HEK293 (cell line): ENCODE results near the gene NABP2.

Experiments
- CTCF ChIA-PET: fragments of 350-600 bp; formaldehyde crosslinking; extraction: SDS; loops from one replicate; lab custom pipeline; 2021; ENCODE audit warnings: antibody characterized with exemption; lab: Yijun Ruan, JAX
- POLR2A ChIA-PET: fragments of 300-600 bp; formaldehyde crosslinking; extraction: SDS; loops from one replicate; lab custom pipeline; 2020; ENCODE audit warnings: antibody characterized with exemption, inconsistent platforms; lab: Yijun Ruan, JAX
- H3K27ac ChIP-seq: fragments of 200-500 bp; sonication (Bioruptor generic); 2 replicates; pipeline ENCODE4 v1.5.1; 2014; ENCODE audit warnings: low read depth, low read length, control low read depth, inconsistent platforms; ENCODE audit errors: extremely low read depth
- H3K36me3 ChIP-seq, 2 experiments: fragments of 200-500 bp in 1 of 2; sonication (Bioruptor generic) in 1 of 2; 1 replicate in 1 of 2; 2 replicates in 1 of 2; pipeline ENCODE4 v1.5.1; 2014 to 2017; ENCODE audit warnings: inconsistent platforms in 2 of 2, low read length in 2 of 2; ENCODE audit not compliant: control insufficient read depth in 2 of 2, insufficient read depth in 1 of 2
- H3K4me1 ChIP-seq: fragments of 200-500 bp; sonication (Bioruptor generic); 2 replicates; pipeline ENCODE4 v1.5.1; 2014; ENCODE audit warnings: mild to moderate bottlenecking, low read length, inconsistent platforms; ENCODE audit not compliant: control insufficient read depth, insufficient read depth
- H3K4me3 ChIP-seq: 2 replicates; pipeline ENCODE4 v1.5.1; 2011; ENCODE audit warnings: low read depth, mild to moderate bottlenecking, control low read depth, low read length, moderate library complexity
- H3K9me3 ChIP-seq: fragments of 200-500 bp; sonication (Bioruptor generic); 2 replicates; pipeline ENCODE4 v1.5.1; 2014; ENCODE audit warnings: low read depth, low read length, inconsistent platforms; ENCODE audit not compliant: control insufficient read depth, insufficient read depth
- PRDM6 ChIP-seq: fragments of 450-650 bp; formaldehyde crosslinking; IDR thresholded peaks from 2 replicates; pipeline ENCODE4 v1.5.1; 2017; ENCODE audit warnings: missing biosample characterization, missing genetic modification characterization
- RBAK ChIP-seq: fragments of 450-650 bp; formaldehyde crosslinking; IDR thresholded peaks from 2 replicates; pipeline ENCODE4 v1.5.1; 2016; ENCODE audit warnings: missing biosample characterization, missing genetic modification characterization
- SCRT2 ChIP-seq: fragments of 450-650 bp; formaldehyde crosslinking; IDR thresholded peaks from 2 replicates; pipeline ENCODE4 v1.5.1; 2016; ENCODE audit warnings: missing biosample characterization, missing genetic modification characterization
- ZBTB21 ChIP-seq: fragments of 450-650 bp; formaldehyde crosslinking; IDR thresholded peaks from 2 replicates; pipeline ENCODE4 v1.5.1; 2017; ENCODE audit warnings: missing biosample characterization, missing genetic modification characterization
- ZBTB48 ChIP-seq: fragments of 450-650 bp; formaldehyde crosslinking; IDR thresholded peaks from 2 replicates; pipeline ENCODE4 v1.5.1; 2016; ENCODE audit warnings: missing biosample characterization, missing genetic modification characterization
- ZNF155 ChIP-seq: fragments of 450-650 bp; formaldehyde crosslinking; IDR thresholded peaks from 2 replicates; pipeline ENCODE4 v1.5.1; 2016; ENCODE audit warnings: missing biosample characterization, missing genetic modification characterization
- ZNF266 ChIP-seq: fragments of 450-650 bp; formaldehyde crosslinking; IDR thresholded peaks from 2 replicates; pipeline ENCODE4 v1.5.1; 2016; ENCODE audit warnings: missing biosample characterization, missing genetic modification characterization, low read depth
- ZNF335 ChIP-seq: fragments of 450-650 bp; formaldehyde crosslinking; conservative IDR thresholded peaks from 2 replicates; pipeline ENCODE4 v1.5.1; 2016; ENCODE audit warnings: missing biosample characterization, missing genetic modification characterization
- ZNF549 ChIP-seq: fragments of 450-650 bp; IDR thresholded peaks from 2 replicates; pipeline ENCODE4 v1.5.1; 2018; ENCODE audit warnings: missing biosample characterization, missing genetic modification characterization, mild to moderate bottlenecking, inconsistent platforms, moderate library complexity
- ZNF639 ChIP-seq: fragments of 450-650 bp; formaldehyde crosslinking; IDR thresholded peaks from 2 replicates; pipeline ENCODE4 v1.5.1; 2016; ENCODE audit warnings: missing biosample characterization, missing genetic modification characterization
- ZNF660 ChIP-seq: fragments of 450-650 bp; IDR thresholded peaks from 2 replicates; pipeline ENCODE4 v1.5.1; 2018; ENCODE audit warnings: missing biosample characterization, mild to moderate bottlenecking, missing genetic modification characterization
- ZNF677 ChIP-seq: fragments of 450-650 bp; IDR thresholded peaks from 2 replicates; pipeline ENCODE4 v1.5.0; 2018; ENCODE audit warnings: missing biosample characterization, mild to moderate bottlenecking, missing genetic modification characterization, moderate library complexity
- ZSCAN5A ChIP-seq: fragments of 450-650 bp; formaldehyde crosslinking; IDR thresholded peaks from 2 replicates; pipeline ENCODE4 v1.5.1; 2016; ENCODE audit warnings: missing biosample characterization, missing genetic modification characterization
- TF ChIP-seq, protein P1 (sequence below): fragments of 450-650 bp; formaldehyde crosslinking; IDR thresholded peaks from 2 replicates; pipeline ENCODE4 v1.5.1; 2016; ENCODE audit warnings: missing biosample characterization, missing genetic modification characterization
- TF ChIP-seq, protein P2 (sequence below): fragments of 450-650 bp; formaldehyde crosslinking; IDR thresholded peaks from 2 replicates; pipeline ENCODE4 v1.5.0; 2017; ENCODE audit warnings: missing biosample characterization, missing genetic modification characterization, borderline replicate concordance
- TF ChIP-seq, protein P3 (sequence below): fragments of 450-650 bp; formaldehyde crosslinking; IDR thresholded peaks from 2 replicates; pipeline ENCODE4 v1.5.1; 2017; ENCODE audit warnings: missing biosample characterization, missing genetic modification characterization
- TF ChIP-seq, protein P4 (sequence below): fragments of 450-650 bp; formaldehyde crosslinking; IDR thresholded peaks from 2 replicates; pipeline ENCODE4 v1.5.1; 2017; ENCODE audit warnings: missing biosample characterization, mild to moderate bottlenecking, missing genetic modification characterization, moderate library complexity

NABP2 gene

GRCh38 chr12:56198836-56199235 lies 25.3 kb upstream of the NABP2 start (continued):
- TF ChIP-seq, protein P1, sequence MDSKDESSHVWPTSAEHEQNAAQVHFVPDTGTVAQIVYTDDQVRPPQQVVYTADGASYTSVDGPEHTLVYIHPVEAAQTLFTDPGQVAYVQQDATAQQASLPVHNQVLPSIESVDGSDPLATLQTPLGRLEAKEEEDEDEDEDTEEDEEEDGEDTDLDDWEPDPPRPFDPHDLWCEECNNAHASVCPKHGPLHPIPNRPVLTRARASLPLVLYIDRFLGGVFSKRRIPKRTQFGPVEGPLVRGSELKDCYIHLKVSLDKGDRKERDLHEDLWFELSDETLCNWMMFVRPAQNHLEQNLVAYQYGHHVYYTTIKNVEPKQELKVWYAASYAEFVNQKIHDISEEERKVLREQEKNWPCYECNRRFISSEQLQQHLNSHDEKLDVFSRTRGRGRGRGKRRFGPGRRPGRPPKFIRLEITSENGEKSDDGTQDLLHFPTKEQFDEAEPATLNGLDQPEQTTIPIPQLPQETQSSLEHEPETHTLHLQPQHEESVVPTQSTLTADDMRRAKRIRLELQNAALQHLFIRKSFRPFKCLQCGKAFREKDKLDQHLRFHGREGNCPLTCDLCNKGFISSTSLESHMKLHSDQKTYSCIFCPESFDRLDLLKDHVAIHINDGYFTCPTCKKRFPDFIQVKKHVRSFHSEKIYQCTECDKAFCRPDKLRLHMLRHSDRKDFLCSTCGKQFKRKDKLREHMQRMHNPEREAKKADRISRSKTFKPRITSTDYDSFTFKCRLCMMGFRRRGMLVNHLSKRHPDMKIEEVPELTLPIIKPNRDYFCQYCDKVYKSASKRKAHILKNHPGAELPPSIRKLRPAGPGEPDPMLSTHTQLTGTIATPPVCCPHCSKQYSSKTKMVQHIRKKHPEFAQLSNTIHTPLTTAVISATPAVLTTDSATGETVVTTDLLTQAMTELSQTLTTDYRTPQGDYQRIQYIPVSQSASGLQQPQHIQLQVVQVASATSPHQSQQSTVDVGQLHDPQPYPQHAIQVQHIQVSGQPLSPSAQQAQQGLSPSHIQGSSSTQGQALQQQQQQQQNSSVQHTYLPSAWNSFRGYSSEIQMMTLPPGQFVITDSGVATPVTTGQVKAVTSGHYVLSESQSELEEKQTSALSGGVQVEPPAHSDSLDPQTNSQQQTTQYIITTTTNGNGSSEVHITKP (tag by site-specific recombination) = no peak
- TF ChIP-seq, protein P2, sequence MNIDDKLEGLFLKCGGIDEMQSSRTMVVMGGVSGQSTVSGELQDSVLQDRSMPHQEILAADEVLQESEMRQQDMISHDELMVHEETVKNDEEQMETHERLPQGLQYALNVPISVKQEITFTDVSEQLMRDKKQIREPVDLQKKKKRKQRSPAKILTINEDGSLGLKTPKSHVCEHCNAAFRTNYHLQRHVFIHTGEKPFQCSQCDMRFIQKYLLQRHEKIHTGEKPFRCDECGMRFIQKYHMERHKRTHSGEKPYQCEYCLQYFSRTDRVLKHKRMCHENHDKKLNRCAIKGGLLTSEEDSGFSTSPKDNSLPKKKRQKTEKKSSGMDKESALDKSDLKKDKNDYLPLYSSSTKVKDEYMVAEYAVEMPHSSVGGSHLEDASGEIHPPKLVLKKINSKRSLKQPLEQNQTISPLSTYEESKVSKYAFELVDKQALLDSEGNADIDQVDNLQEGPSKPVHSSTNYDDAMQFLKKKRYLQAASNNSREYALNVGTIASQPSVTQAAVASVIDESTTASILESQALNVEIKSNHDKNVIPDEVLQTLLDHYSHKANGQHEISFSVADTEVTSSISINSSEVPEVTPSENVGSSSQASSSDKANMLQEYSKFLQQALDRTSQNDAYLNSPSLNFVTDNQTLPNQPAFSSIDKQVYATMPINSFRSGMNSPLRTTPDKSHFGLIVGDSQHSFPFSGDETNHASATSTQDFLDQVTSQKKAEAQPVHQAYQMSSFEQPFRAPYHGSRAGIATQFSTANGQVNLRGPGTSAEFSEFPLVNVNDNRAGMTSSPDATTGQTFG = no peak
- no peak for TF ChIP-seq RBAK
- no peak for TF ChIP-seq ZNF677 (tag by site-specific recombination)

GRCh38 chr12:56202366-56202765 lies 21.8 kb upstream of the NABP2 start:
- ChIA-PET POLR2A (interaction anchor here (1.2 to 3.7 kb wide), 3 partner anchors 13 to 20 kb away, joined by 3 to 21 read pairs (median 7); partner anchors contain the start of genes RNF41 and SMARCC2), CTCF (interaction anchor here (0.5 to 3.0 kb wide), 6 partner anchors 10 to 273 kb away, joined by 3 to 12 read pairs (median 4); partner anchors contain the start of gene SMARCC2)
- H3K4me1 ChIP-seq = no peaks in the 10 kb centered on the region
- no peaks in the 10 kb centered on the region for H3K9me3 ChIP-seq
- no peak overlapping the region for H3K4me3 ChIP-seq
- H3K36me3 ChIP-seq = peaks cover 6 to 30% of the 10 kb centered on the region in 2 experiments
- TF ChIP-seq ZNF335 (0 out of 2 replicates have a peak, but pooled peaks have one; percentile 32), ZBTB21 (tag by site-specific recombination) (no peak), ZNF660 (no peak), ZNF266 (tag by site-specific recombination) (no peak), ZNF155 (tag by site-specific recombination) (no peak), ZSCAN5A (tag by site-specific recombination) (no peak), ZNF549 (no peak), ZBTB48 (peak; percentile 21; the same call in 1 of the 2 replicates), PRDM6 (tag by site-specific recombination) (0 out of 2 replicates have a peak, but pooled peaks have one; percentile 20), ZNF639 (tag by site-specific recombination) (no peak), SCRT2 (tag by site-specific recombination) (peak; percentile 29; the same call in 1 of the 2 replicates)
- TF ChIP-seq, protein P3, sequence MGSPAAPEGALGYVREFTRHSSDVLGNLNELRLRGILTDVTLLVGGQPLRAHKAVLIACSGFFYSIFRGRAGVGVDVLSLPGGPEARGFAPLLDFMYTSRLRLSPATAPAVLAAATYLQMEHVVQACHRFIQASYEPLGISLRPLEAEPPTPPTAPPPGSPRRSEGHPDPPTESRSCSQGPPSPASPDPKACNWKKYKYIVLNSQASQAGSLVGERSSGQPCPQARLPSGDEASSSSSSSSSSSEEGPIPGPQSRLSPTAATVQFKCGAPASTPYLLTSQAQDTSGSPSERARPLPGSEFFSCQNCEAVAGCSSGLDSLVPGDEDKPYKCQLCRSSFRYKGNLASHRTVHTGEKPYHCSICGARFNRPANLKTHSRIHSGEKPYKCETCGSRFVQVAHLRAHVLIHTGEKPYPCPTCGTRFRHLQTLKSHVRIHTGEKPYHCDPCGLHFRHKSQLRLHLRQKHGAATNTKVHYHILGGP (tag by site-specific recombination) = 0 out of 2 replicates have a peak, but pooled peaks have one; percentile 34
- TF ChIP-seq, protein P4, sequence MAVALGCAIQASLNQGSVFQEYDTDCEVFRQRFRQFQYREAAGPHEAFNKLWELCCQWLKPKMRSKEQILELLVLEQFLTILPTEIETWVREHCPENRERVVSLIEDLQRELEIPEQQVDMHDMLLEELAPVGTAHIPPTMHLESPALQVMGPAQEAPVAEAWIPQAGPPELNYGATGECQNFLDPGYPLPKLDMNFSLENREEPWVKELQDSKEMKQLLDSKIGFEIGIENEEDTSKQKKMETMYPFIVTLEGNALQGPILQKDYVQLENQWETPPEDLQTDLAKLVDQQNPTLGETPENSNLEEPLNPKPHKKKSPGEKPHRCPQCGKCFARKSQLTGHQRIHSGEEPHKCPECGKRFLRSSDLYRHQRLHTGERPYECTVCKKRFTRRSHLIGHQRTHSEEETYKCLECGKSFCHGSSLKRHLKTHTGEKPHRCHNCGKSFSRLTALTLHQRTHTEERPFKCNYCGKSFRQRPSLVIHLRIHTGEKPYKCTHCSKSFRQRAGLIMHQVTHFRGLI = no peak
- H3K27ac ChIP-seq = no peak overlapping the region
